DOHH2 (cell line): Measurements from ENCODE around the gene GJB1.

Experiments used
- EZH2phosphoT487 ChIP-seq: fragments of 200-600 bp; sonication (generic); IDR thresholded peaks from 2 replicates; pipeline ENCODE4 v1.6.1; 2017; ENCODE audit warnings: borderline replicate concordance, mild to moderate bottlenecking, antibody characterized with exemption, low read length, moderate library complexity, mixed read lengths
- TF ChIP-seq, protein P1 (sequence below): fragments of 200-600 bp; sonication (generic); IDR thresholded peaks from one replicate; pipeline ENCODE4 v1.5.1; 2014; ENCODE audit warnings: antibody characterized with exemption, mild to moderate bottlenecking, low read depth, low read length; ENCODE audit not compliant: poor library complexity, severe bottlenecking

DNA sequence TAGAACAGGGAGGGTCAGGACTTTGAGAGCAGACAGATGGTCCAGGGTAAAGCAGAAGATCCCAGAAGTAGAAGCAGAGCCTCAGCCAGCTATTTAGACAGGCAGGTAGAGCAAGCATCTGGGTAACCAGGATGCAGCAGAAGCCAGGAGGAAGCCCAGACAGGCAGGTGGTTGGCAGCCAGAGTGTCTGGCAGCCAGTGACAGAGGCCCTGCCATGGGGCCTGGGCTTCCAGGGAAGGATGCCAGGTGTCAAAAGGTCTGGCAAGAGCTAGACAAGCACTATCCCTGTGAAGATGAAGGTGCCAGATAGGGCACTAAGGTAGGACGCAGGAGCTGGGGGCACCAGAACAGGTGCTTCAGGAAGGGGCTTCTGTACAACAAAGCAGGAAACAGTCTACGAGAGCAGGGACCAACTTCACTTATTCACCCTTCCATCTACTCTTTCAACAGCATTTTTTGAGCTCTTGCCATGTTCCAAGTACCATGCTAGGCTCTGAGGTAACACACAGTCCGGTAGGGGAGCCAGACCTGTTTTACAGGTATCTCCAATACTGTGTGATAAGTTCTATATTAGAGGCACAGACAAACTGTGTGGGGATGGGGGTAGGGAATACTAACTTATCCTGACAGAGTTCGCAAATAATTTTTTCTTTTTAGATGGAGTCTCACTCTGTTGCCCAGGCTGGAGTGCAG lies 38.1 kb upstream of the GJB1 start:
- TF ChIP-seq, protein P1, sequence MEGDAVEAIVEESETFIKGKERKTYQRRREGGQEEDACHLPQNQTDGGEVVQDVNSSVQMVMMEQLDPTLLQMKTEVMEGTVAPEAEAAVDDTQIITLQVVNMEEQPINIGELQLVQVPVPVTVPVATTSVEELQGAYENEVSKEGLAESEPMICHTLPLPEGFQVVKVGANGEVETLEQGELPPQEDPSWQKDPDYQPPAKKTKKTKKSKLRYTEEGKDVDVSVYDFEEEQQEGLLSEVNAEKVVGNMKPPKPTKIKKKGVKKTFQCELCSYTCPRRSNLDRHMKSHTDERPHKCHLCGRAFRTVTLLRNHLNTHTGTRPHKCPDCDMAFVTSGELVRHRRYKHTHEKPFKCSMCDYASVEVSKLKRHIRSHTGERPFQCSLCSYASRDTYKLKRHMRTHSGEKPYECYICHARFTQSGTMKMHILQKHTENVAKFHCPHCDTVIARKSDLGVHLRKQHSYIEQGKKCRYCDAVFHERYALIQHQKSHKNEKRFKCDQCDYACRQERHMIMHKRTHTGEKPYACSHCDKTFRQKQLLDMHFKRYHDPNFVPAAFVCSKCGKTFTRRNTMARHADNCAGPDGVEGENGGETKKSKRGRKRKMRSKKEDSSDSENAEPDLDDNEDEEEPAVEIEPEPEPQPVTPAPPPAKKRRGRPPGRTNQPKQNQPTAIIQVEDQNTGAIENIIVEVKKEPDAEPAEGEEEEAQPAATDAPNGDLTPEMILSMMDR, result no peak
- no peak for TF ChIP-seq EZH2phosphoT487
